AG10803 (cell line): ENCODE measurements around the gene CAMK2G.
"Not testable (repeated sequence)": the region's sequence is repeated elsewhere in the genome, so short reads cannot be mapped to it uniquely, and the experiment has no call there.

Source experiments
- DNase-seq: peaks from one replicate; pipeline ENCODE4 v3.0.0; 2010; ENCODE audit warnings: low read depth
- H3K4me3 ChIP-seq: 2 replicates; pipeline ENCODE4 v1.5.1; 2011; ENCODE audit warnings: mild to moderate bottlenecking, low read length, control low read depth
- CTCF ChIP-seq: conservative IDR thresholded peaks from 2 replicates; pipeline ENCODE4 v1.5.1; 2011; ENCODE audit warnings: mild to moderate bottlenecking, low read length, control low read depth, inconsistent platforms

CAMK2G gene

GRCh38 chr10:73901261-73901660 lies 26.9 kb upstream of the CAMK2G start:
- H3K4me3 ChIP-seq, result no peak overlapping the region
- DNase-seq, result no peak
- TF ChIP-seq CTCF, result no peak

GRCh38 chr10:73900064-73900463 lies 25.7 kb upstream of the CAMK2G start:
- H3K4me3 ChIP-seq, result no peak overlapping the region
- no peak for TF ChIP-seq CTCF
- no peak for DNase-seq

GRCh38 chr10:73899423-73899822 lies 25.1 kb upstream of the CAMK2G start:
- no peak overlapping the region for H3K4me3 ChIP-seq
- TF ChIP-seq CTCF, result no peak
- DNase-seq, result peak; percentile 90

- H3K4me3 ChIP-seq, result no peak overlapping the region
- DNase-seq, result no peak
- TF ChIP-seq CTCF, result no peak
Measured at GRCh38 chr10:73898730-73899410, 24.5 kb upstream of the CAMK2G start.

- no peak for TF ChIP-seq CTCF
- no peak overlapping the region for H3K4me3 ChIP-seq
Measured at GRCh38 chr10:73897693-73898092, 23.3 kb upstream of the CAMK2G start.

GRCh38 chr10:73895381-73895780 lies 21.0 kb upstream of the CAMK2G start:
- DNase-seq, H3K4me3 ChIP-seq: not testable (repeated sequence)

More at GRCh38 chr10:73897693-73898092, 23.3 kb upstream of the CAMK2G start:
- no peak for DNase-seq

- peak; percentile 82 for DNase-seq
- TF ChIP-seq CTCF, result no peak
- no peak overlapping the region for H3K4me3 ChIP-seq
Measured at GRCh38 chr10:73894245-73894971, 20.1 kb upstream of the CAMK2G start.
